ENCODE results near the gene TNNC1.

Gene TNNC1

DNA sequence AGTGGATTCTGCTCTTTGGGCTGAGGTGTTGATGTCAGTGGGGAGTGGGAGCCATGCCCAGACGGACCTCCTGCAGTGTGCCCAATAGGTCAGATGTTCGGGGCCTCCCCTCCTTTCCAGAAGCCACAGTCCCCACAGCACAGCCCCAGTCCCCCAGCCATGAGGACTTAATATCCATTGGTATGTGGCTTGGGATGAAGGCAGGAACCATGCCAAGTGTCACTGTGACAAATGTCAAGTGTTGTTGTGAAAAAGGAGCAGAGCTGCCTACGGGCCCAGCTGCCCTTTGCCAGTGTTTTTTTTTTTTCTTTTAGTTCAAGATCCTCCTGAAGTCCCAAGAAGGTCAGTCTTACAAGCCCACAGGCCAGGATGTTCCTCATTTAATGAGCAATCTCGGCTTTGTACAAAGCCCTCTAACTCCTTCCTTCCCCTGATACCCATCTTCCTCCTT is 21.1 kb downstream of the TNNC1 start:
- no peak for DNase-seq (ENCODE audit: low read depth in 3 of 3, low spot score in 1 of 3)

GRCh38 chr3:52432225-52432624 is 21.6 kb downstream of the TNNC1 start:
- DNase-seq (ENCODE audit: low read depth in 3 of 3, low spot score in 1 of 3) = no peak

DNA sequence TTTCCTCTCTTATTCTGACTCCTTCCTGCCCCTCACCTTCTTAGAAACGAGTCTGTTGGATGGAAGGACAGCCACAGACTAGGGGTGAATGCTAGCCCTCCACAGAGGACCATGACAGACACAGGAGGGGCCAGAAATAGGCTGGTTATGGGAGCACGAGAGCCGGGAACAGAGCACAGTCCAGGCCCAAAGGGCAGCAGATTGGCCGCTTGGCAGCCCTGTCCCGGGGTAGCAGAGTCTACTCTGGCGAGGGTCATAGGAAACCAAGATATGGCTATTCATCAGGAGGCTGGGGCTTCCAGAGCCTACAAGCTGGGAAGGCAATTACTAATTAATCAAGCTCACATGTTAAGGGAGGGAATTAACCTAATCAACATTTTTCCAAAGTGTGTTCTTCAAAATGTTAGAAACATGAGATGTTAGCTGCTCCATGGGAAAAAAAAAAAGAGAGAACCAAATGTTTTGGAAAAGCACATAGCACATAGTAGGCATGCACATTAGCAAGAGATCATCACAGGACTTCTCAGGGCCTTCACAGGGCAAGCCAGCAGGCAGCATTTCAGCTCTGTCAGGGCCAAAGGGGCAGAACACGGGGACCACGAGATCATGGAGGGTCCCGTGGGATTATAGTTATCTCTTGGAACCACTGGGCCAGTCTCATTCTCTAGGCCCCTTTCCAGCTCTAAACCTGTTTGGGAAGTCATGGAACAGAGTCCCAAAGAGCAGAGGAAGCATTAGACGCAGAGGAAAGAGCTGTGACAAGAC is 22.2 kb downstream of the TNNC1 start:
- no peak for DNase-seq (ENCODE audit: low read depth in 3 of 3, low spot score in 1 of 3)

DNA sequence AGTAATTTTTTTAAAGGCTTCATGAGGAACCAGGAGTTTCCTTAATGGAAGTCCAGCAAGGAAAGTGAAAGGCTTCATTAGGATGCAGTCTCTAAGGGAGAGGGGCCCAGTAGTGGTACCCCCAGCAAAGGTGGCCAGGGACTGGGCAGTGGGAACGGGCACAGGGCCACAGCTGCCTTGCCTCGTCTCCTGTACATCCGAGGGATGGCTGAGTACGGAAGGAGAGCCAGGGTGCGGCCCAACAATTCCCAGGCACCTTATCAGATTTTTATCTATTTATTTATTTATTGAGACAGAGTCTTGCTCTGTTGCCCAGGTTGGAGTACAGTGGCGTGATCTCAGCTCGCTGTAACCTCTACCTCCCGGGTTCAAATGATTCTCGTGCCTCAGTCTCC is 23.4 kb downstream of the TNNC1 start:
- no peak for DNase-seq (ENCODE audit: low read depth in 3 of 3, low spot score in 1 of 3)

- DNase-seq (ENCODE audit: low read depth in 3 of 3, low spot score in 1 of 3) = no peak
Observed at GRCh38 chr3:52429779-52430415, 23.9 kb downstream of the TNNC1 start.

- no peak for DNase-seq (ENCODE audit: low read depth in 3 of 3, low spot score in 1 of 3)
Observed at GRCh38 chr3:52429031-52429430, 24.8 kb downstream of the TNNC1 start.

- no peak for DNase-seq (ENCODE audit: low read depth in 3 of 3, low spot score in 1 of 3)
Observed at GRCh38 chr3:52428151-52429005, 25.5 kb downstream of the TNNC1 start.

DNA sequence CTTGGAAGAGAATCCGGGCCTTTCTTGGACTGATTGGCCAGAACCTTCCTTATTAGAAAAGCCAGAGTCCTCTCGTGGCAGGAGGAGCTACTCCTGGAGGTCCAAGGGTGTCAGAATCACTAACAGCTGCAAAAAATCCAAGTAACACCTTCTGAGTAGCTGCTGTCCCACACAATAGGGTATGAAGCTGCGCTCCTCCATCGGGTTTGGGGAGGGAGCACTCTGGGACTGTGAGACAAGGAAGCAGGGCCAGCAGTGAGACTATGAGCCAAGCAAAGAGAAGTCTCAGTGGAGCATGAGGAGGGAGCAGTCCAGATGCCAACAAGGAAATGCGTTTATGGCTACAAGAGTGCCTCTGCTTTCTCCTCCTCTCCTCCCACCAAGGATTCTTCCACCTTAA is 30.7 kb downstream of the TNNC1 start:
- DNase-seq (ENCODE audit: low read depth in 3 of 3, low spot score in 1 of 3) = no peak

GRCh38 chr3:52422669-52423068 is 31.2 kb downstream of the TNNC1 start:
- no peak for DNase-seq (ENCODE audit: low read depth in 3 of 3, low spot score in 1 of 3)

- no peak for DNase-seq (ENCODE audit: low read depth in 3 of 3, low spot score in 1 of 3)
Observed at GRCh38 chr3:52420388-52420787, 33.5 kb downstream of the TNNC1 start.

DNA sequence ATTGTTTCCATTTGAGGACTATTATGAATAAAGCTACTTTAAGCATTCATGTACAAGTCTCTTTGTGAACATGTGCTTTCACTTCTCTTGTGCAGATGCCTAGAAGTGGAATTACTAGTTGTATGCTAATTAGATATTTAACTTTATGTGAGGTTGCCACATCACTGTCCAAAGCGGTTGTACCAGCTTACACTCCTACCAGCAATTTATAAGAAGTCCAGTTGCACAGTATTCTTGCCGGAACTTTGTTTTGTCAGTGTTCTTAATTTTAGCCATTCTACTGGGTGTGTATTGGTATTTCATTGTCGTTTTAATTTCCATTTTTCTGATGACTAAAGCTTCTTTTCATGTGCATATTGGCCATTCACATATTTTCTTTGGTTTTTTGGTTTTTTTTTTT is 38.0 kb downstream of the TNNC1 start:
- no peak for DNase-seq (ENCODE audit: low read depth in 3 of 3, low spot score in 1 of 3)

DNA sequence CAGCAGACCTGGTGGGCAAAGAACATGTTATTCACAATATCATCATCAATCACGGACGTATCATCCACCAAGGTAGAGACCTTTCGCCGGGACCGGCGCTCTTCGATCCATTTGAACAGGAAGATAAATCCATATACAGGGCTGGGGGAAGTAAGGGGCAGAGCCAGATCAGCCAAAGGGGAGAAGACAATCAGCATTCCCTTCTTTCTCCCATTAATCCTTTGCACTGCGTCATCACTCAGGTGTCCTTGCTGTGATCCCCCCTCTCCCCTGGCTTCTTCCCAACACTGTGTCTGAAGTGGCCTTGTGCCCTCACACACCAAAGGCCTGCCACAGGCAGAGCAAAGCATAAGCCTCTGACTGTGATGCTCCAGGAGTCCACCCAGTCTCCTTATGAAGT is 45.4 kb downstream of the TNNC1 start:
- DNase-seq (ENCODE audit: low read depth in 3 of 3, low spot score in 1 of 3) = no peak

DNA sequence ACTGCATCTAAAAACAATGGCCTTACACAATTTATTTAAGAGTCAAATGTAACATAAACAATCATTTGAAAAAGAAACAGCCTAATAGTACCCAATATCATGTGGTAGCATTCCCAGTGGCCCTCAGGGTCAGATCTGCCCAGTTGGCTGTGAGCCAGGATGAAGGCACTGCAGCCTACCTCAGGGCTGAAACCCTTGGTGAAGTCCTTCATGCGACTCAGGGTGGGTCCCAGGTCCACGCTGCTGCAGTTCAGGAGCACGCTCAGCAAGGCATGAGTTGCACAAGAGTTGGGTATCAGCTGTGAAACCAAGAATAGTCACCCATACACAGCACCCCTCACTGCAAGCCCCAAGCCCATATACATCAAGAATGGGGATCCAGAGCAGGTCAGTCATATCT is 46.1 kb downstream of the TNNC1 start:
- DNase-seq (ENCODE audit: low read depth in 3 of 3, low spot score in 1 of 3) = no peak

DNA sequence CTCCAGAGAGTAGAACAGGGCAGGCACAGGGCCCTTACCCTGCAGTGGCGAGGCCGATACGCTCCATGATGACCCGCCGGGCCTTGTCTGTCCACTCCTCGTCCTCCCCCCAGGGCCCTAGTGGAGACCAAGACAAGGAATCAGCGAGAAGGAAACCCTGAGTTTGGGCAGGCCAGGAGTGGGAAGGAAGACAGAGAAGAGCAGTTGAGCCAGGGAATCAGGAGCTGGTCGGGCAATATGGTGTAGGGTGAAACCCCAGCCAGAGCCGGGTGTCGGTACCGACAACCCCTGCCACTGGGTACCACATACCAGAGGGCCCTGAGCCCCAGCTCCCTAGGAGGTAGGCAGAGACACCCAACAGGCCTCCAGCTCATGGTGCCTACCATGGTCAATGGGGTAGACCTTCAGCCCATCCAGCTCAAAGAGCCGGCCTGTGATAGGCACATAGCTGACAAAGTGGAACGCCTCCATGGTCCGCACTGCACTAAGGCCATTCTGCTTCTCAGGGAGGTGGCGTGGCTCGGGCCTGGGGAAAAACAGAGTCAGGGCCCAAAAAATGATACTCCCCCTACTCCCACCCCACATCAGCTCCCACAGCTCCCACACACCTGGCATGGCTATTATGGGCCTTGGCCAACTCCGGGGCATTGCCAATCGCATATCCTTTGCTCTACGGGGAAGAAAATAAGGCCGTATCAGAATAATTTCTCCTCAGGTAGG is 46.9 kb downstream of the TNNC1 start:
- DNase-seq (ENCODE audit: low read depth in 3 of 3, low spot score in 1 of 3) = no peak

- DNase-seq (ENCODE audit: low read depth in 3 of 3, low spot score in 1 of 3) = no peak
Observed at GRCh38 chr3:52406231-52406661, 47.6 kb downstream of the TNNC1 start.

- no peak for DNase-seq (ENCODE audit: low read depth in 3 of 3, low spot score in 1 of 3)
Observed at GRCh38 chr3:52405601-52406110, 48.2 kb downstream of the TNNC1 start.

DNA sequence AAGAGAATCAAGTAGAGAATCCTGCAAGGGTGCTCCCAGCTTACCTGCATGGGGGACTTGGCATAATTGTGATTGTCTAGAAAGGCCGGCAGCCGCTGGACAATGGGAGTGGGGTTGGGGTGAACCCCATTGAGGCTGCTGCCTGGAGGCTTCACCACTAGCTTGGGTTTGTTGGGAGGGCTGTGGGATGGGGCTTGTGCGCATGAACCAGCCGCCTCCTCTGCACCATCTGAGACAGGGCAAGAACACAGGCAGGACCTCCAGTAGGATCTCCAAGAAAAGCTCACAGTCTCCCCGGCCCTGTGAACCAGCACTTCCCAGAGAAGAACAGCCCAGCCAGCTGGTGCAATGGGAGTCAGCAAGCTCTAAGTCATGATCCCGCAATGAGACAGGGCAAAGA is 48.8 kb downstream of the TNNC1 start:
- DNase-seq (ENCODE audit: low read depth in 3 of 3, low spot score in 1 of 3) = no peak

- no peak for DNase-seq (ENCODE audit: low read depth in 3 of 3, low spot score in 1 of 3)
Observed at GRCh38 chr3:52404391-52404790, 49.5 kb downstream of the TNNC1 start.

GRCh38 chr3:52403955-52404354 is 49.9 kb downstream of the TNNC1 start:
- DNase-seq (ENCODE audit: low read depth in 3 of 3, low spot score in 1 of 3) = no peak

DNA sequence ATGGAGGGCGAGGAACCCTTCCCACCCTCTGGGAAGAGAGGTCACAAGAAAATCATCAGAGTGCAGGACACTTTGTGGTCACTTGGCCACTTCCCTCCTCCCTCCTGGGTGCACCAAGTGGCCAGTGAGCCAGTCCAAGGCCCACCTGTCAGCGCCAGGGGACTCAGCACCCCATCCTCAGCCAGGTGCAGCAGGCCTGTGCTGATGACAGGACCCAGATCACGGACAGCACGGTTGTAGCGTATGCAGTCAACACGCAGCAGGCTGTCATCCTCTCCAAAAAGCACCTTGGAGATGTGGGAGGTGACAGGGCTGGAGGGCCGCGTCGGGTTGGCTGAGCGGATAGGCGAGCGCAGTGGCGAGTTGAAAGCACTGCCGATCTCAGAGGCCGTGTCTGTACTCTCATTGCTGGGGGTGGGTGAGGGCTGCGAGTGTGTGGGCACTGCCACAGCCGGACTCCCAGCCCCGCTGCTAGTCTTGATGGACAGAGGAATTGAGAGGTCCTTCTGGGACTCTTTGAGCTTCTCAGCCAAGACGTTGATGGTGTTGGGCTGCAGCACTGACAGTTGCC is 50.5 kb downstream of the TNNC1 start:
- DNase-seq (ENCODE audit: low read depth in 3 of 3, low spot score in 1 of 3) = no peak
